C4-2B (cell line): ENCODE data around the gene CALY.
A peak's percentile ranks its signal among the peaks of the same experiment; 100 is the strongest.

Experiments used
- H3K27ac ChIP-seq: fragments of 450-650 bp; 2 replicates; pipeline ENCODE4 v1.5.1; 2017
- ZFX ChIP-seq: fragments of 450-650 bp; IDR thresholded peaks from 2 replicates; pipeline ENCODE4 v1.6.1; 2017
- TF ChIP-seq, protein P1 (sequence below): fragments of 450-650 bp; conservative IDR thresholded peaks from 2 replicates; pipeline ENCODE4 v1.5.1; 2017; ENCODE audit warnings: mild to moderate bottlenecking

The CALY gene

DNA sequence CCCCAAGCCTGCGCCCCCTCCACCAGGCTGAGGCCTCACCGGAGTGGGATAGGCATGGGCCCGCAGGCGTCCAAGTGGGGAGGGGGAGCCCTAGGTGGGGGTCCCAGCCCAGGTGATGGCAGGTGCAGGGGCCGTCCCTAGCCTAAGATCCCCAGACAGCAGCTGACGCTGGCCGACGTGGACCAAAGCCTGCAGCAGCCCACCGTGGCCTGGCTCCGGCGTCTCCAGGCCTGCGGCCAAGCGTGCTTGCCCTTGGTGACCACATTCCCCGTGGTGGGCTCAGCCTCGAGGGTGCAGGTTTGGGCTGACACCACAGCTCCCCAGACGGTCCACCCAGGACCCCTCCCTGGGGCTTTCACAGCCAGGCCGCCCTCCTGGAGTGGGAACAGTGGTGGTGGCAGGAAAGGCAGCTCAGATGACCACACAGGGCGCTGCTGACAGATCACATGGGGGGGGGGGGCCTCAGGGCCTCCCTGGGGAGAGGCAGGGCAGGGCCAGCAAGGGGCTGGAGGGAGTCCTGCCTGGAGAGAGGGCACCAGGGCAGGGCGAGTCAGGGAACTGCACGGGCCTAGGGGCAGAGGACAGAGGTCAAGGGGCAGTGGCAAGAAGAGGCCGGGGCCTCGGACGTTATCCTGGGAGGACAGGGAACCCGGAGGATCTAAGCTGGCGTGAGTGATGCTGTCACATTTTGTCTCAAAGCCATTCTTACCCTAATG lies 59.3 kb downstream of the CALY start:
- TF ChIP-seq, protein P1, sequence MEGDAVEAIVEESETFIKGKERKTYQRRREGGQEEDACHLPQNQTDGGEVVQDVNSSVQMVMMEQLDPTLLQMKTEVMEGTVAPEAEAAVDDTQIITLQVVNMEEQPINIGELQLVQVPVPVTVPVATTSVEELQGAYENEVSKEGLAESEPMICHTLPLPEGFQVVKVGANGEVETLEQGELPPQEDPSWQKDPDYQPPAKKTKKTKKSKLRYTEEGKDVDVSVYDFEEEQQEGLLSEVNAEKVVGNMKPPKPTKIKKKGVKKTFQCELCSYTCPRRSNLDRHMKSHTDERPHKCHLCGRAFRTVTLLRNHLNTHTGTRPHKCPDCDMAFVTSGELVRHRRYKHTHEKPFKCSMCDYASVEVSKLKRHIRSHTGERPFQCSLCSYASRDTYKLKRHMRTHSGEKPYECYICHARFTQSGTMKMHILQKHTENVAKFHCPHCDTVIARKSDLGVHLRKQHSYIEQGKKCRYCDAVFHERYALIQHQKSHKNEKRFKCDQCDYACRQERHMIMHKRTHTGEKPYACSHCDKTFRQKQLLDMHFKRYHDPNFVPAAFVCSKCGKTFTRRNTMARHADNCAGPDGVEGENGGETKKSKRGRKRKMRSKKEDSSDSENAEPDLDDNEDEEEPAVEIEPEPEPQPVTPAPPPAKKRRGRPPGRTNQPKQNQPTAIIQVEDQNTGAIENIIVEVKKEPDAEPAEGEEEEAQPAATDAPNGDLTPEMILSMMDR: no peak
- no peak for TF ChIP-seq ZFX
- peak overlapping the region; percentile 9; the same call in 1 of the 2 replicates for H3K27ac ChIP-seq

DNA sequence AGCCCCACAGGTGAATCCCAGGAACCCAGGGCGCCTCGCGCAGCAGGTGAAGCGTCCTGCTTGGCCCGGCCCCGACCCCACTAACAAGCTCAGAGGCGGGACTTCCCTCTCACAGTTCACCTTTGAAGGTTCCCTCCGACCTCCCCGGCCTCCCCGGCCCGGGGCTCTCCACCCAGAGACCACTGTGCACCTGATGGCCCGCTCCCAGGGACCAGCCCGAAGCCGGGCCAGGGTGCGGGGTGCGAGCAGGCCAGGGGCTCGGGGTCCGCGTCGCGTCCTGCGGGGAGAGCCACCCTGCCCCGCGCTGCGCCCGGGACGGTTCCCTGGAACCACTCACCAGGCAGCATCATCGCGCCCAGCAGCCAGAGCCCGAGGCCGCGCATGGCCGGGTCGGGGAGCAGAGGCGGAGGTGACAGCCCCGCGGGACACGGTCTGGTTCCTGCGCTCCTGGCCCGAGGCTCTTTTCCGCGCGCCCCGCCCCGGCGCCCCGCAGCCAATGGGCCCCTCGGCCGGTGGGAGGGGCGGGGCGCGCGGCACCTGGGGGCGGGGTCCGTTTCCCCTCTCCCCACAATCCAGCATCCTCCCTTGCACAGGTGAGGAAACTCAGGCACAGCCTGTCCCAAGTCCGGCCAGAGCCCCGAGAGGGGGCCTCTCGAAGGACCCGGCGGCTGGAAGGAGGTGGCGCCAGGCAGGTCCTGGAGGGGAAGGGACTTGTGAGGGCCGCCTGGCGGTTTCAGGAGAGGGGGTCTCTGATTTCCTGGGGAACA lies 60.1 kb downstream of the CALY start, which contains the start of gene ADAM8:
Gene ADAM8, minus strand, starts transcription at position 434 of the 767 bp plus-strand sequence. Its CDS starts 51 bp downstream, at position 383.
- TF ChIP-seq ZFX: no peak
- TF ChIP-seq, protein P1: no peak
- no peak within 1 kb of the TSS; the same call in 1 of the 2 replicates for H3K27ac ChIP-seq

DNA sequence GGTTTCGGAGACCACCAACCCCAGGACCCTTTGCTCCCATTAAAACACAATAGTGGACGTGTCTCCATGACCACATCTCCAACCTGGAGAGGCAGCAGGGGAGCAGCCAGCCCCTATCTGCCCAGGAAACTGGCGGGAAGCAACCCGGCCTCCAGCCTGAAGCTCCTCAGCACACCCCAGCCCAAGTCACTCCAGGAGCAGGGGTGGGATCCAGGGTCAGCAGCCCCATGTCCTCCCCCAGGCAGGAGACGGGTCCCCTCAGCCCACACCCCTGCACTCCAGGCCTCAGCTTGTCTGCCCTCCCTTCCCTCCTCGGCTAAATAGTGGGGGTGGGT lies 60.6 kb downstream of the CALY start:
- no peak for TF ChIP-seq ZFX
- TF ChIP-seq, protein P1: no peak
- no peak overlapping the region for H3K27ac ChIP-seq

DNA sequence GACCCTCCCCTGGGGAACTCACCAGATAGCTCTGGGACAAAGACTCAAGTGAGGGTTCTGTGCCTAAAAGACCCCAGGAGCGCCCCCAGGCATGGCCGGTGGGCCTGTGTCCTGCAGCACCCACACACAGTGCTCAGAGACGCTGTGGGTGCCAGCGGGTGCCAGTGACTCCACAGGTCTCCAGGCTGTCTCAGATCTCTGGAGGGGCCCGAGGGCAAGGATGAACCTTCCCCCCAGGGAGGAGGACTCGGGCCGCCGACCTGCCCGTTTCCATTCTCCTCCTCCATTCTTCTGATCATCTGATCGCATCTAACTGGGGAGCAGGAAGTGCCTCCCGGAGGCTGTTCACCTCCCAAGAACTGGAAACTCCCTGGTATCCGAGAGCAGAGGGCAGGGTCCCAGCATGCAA lies 61.0 kb downstream of the CALY start:
- no peak for TF ChIP-seq ZFX
- TF ChIP-seq, protein P1: no peak
- H3K27ac ChIP-seq: no peak overlapping the region

DNA sequence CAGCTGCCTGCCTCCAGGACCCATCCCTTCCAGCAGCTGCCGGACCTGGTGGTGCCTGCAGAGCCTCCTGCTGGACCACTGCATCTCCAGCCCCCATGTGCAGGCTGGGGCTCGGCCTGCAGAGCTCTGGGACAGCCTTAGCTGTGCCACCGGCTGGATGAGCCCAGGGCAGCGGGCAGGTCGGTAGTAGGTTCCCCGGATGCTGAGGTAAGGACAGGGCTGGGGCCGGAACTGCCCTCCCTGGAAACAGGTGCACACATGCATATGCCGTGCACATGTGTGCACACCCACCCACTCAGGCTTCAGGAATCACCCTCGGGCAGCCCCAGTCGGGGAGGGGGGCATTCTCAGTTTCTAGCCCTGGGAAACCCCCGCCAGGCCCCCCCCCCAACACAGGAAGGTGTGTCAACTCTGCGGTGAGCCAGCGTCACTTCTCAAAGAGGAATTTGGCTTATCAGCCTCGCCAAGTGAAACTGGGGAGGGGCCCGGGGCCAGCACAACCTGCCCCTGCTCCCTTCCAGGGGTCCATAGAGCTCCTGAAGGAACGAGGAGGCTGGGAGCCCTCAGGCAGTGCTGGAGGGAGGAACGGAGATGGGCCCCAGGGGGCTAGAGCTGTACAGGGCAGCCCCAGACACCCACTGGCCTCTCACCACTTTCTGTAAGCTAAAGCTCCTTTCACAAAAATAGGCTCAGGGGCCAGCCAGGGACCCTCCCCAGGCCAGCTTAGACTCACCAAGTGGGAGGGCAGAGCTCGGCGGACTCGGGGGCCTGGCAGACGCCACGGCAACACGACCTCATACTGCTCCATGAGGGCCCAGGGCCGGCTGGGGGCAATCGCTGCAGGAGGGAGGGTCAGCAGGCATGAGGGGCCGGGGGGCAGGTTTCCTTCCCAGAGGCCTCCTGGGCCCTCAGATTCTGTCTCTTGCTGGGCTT lies 61.7 kb downstream of the CALY start:
- no peak for TF ChIP-seq ZFX
- H3K27ac ChIP-seq: no peak overlapping the region
